Middle frontal gyrus (tissue), 1 donor: ENCODE measurements around the gene OXA1L.
"Not testable (repeated sequence)": the region's sequence is repeated elsewhere in the genome, so short reads cannot be mapped to it uniquely, and the experiment has no call there.

Experiments used
- DNase-seq: peaks from one replicate; pipeline ENCODE4 v3.0.0-alpha.2; 2015; ENCODE audit warnings: low spot score; ENCODE audit errors: extremely low spot score

OXA1L gene

DNA sequence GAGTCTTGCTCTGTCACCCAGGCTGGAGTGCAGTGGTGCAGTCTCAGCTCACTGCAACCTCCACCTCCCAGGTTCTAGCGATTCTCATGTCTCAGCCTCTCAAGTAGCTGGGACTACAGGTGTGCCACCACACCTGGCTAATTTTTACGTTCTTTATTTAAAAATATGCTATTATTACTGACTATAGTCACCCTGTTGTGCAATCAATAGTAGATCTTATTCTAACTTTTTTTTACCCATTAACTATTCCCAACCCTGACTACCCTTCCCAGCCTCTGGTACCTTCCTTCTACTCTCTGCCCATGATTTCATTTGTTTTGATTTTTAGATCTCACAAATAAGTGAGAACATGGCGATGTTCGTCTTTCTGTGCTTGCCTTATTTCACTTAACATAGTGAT is 2.5 kb downstream of the OXA1L start:
- DNase-seq, result no peak

DNA sequence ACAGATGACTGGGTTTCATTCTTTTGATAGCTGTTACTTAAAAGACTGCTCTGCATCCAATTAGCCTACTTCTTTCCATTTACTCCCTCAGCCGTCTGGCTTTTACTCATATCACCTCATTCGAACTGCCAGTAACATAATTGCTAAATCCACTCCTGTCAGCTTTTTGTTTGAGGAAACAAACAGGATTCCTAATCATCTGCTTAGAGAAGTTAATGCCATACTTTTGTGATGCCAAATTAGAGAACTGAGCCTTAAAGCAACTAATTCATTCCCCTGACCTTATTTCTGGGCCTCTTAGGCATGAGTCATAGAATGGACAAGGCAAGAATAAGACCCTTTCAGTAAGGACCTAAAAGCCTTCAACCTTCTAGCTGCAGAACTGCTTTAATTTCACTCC is 2.9 kb downstream of the OXA1L start:
- DNase-seq, result no peak

DNA sequence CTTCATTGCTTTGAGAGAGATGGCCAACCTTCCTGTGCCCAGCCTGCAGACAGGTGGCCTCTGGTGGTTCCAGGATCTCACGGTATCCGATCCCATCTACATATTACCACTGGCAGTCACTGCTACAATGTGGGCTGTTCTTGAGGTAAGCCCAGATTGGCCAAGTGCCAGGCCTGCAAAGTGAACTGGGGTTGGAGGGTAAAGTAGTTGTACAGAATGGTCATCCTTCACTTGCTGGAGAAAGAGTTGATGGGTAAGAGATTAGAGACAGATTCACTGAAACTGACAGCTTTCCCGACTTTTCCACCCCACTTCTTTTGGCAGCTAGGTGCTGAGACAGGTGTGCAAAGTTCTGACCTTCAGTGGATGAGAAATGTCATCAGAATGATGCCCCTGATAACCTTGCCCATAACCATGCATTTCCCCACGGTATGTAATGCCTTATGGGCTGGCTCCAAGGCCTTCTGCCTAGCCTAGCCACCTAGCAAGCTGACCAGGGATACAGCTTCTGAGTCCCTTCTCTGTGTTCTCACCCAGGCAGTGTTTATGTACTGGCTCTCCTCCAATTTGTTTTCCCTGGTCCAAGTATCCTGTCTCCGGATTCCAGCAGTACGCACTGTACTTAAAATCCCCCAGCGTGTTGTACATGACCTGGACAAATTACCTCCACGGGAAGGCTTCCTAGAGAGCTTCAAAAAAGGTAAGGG is 4.1 kb downstream of the OXA1L start:
- no peak for DNase-seq

DNA sequence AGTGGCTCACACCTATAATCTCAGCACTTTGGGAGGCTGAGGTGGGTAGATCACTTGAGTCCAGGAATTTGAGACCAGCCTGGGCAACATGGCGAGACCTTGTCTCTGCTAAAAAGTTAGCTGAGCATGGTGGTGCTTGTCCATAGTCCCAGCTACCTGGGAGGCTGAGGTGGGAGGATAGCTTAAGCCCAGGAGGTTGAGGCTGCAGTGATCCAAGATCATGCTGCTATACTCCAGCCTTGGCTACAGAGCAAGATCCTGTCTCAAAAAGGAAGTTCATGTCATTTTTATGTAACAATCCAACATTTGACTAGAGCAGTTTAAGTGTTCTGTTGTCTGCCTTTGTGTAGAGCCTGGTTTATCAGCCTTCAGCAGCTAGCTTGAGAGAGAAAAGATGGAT is 6.2 kb downstream of the OXA1L start:
- DNase-seq, result no peak

- DNase-seq, result no peak
Measured at GRCh38 chr14:22773162-22774010, 6.9 kb downstream of the OXA1L start.

DNA sequence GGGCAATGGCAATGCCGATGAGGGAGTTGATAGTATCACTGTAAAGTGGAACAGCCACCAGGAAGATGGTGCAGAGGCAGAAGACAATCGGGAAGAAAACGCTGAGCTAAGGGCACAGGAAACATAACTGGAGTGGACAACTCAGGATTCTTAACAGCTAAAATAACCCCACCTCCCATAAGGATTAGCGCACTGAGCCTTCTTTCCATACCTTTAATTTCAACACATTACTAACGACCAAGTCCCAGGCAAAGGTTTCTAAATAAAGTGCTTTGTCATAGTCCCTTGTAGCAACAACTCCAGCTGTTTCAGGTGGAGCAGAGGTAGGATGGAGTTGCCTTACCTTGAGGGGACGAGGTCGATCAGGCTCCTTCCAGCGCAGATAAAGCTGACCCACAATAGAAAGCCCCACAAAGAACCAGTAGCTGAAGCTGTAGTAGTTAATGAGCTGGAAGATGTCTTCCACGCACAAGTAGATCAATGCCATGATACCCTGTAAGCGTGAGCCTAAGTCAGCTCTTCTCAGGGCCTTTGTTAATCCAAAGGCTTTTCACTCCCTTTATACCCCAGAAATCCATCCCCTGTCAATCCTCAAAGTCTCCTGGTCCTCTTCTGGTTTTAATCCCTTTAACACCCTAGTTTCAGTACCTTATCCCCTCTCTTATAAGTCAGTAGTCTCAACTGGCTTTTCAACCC is 7.7 kb downstream of the OXA1L start:
- no peak for DNase-seq

GRCh38 chr14:22776215-22776614 is 9.7 kb downstream of the OXA1L start:
- no peak for DNase-seq

- not testable (repeated sequence) for DNase-seq
Measured at GRCh38 chr14:22776849-22777248, 10.4 kb downstream of the OXA1L start.

GRCh38 chr14:22778084-22778483 is 11.6 kb downstream of the OXA1L start:
- DNase-seq, result no peak

- DNase-seq, result no peak
Measured at GRCh38 chr14:22780105-22780679, 13.7 kb downstream of the OXA1L start.

GRCh38 chr14:22780941-22781300 is 14.4 kb downstream of the OXA1L start:
- DNase-seq, result no peak

GRCh38 chr14:22781301-22781991 is 15.0 kb downstream of the OXA1L start:
- DNase-seq, result no peak

DNA sequence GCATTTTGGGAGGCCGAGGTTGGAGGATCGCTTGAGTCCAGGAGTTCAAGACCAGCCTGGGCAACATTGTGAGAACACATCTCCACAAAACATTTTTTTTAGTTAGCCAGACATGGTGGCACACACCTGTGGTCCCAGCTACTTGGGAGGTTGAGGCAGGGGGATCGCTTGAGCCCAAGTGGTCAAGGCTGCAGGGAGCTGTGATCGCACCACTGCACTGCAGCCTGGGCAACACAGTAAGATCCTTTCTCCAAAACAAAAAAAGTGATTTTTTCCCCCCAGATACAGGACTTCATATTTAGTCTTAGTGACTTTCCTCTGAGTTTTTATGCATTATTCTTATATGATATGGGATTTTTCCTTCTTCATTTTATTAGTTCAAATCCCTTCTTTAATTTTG is 20.2 kb downstream of the OXA1L start:
- DNase-seq, result no peak

GRCh38 chr14:22791301-22791700 is 24.8 kb downstream of the OXA1L start:
- no peak for DNase-seq

DNA sequence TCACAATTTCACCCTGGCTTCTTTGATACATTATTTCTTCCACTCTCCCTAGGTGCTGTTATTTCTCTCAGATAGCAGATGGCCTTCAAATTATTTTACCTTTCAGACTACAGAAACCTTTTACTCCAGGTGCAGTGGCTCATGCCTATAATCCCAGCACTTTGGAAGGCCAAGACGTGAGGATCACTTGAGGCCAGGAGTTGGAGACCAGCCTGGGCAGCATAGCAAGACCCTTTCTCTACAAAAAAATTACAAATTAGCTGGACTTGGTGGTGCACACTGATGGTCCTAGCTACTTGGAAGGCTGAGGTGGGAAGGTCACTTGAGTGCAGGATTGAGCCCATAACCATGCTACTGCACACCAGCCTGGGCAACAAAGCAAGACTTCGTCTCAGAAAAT is 25.7 kb downstream of the OXA1L start:
- no peak for DNase-seq

- not testable (repeated sequence) for DNase-seq
Measured at GRCh38 chr14:22793550-22793949, 27.1 kb downstream of the OXA1L start.

- no peak for DNase-seq
Measured at GRCh38 chr14:22793976-22794375, 27.5 kb downstream of the OXA1L start.

GRCh38 chr14:22794551-22794951 is 28.1 kb downstream of the OXA1L start:
- no peak for DNase-seq

- DNase-seq, result no peak
Measured at GRCh38 chr14:22796087-22796707, 29.7 kb downstream of the OXA1L start.

DNA sequence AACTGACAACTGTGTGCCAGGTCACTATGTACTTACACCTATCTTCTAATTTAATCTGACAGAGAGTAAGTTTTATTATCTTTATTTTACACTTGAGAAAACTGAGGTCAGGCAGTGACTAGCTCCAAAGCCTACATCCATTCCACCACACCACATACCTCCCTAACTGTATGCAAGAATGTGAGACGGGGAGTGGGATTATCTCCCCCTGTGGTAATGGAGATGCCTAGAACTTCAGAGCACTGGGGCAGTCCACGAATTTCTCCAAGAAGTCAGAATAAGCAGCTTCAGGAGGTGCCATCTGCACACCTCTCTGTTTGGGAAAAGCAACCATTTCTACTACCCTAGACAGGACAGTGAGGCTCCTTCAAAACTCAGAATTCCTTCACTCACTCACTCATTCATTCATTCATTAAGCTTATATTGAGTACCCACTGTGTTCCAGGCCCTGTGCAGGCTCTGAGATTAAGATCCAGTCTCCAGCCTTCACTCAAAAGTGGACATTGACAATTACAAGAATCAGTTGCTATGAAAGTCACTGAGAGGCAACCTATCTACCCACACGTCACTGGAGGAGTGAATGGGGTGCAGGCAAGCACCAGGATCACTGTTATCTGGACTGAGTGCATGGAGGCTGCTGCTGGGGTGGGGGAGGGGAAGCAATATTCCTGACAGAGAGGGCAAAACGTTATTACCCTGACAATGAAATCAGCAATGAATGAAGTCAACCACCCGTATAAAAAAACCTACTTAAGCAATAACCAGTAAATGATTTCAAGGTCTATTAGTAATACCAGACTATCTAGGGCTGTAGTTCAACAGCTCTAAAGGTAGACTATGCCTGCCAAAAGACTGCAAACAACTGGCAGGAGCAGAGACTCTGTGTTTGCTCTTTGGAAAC is 30.8 kb downstream of the OXA1L start:
- DNase-seq, result no peak
